HG02840 (cell line): ENCODE measurements around the gene CCM2.
A peak's percentile ranks its signal among the peaks of the same experiment; 100 is the strongest.

Experiments
- ATAC-seq: cut with Tn5 transposase; IDR thresholded peaks from one replicate; pipeline ENCODE4 v1.9.1; 2021; ENCODE audit warnings: mild to moderate bottlenecking, moderate library complexity, moderate number of reproducible peaks; ENCODE audit not compliant: unreplicated experiment, low FRiP score

The CCM2 gene

GRCh38 chr7:45089341-45089891 is 89.4 kb downstream of the CCM2 start:
- ATAC-seq = no peak

- no peak for ATAC-seq
Measured at GRCh38 chr7:45092100-45092930, 92.3 kb downstream of the CCM2 start.

- ATAC-seq = no peak
Measured at GRCh38 chr7:45092931-45093235, 92.9 kb downstream of the CCM2 start.

GRCh38 chr7:45098983-45099839 is 99.2 kb downstream of the CCM2 start:
- no peak for ATAC-seq

- no peak for ATAC-seq
Measured at GRCh38 chr7:45099891-45100760, 100.1 kb downstream of the CCM2 start.

- ATAC-seq = no peak
Measured at GRCh38 chr7:45100761-45101480, 100.9 kb downstream of the CCM2 start.

GRCh38 chr7:45101748-45102147 is 101.7 kb downstream of the CCM2 start:
- no peak for ATAC-seq

GRCh38 chr7:45102785-45103712 is 103.0 kb downstream of the CCM2 start:
- no peak for ATAC-seq

GRCh38 chr7:45103958-45104843 is 104.2 kb downstream of the CCM2 start:
- ATAC-seq = no peak

- no peak for ATAC-seq
Measured at GRCh38 chr7:45104844-45105587, 105.0 kb downstream of the CCM2 start.

GRCh38 chr7:45105588-45106188 is 105.7 kb downstream of the CCM2 start:
- no peak for ATAC-seq

- ATAC-seq = no peak
Measured at GRCh38 chr7:45106820-45107219, 106.8 kb downstream of the CCM2 start.

GRCh38 chr7:45107356-45107755 is 107.4 kb downstream of the CCM2 start:
- no peak for ATAC-seq

GRCh38 chr7:45108863-45109262 is 108.9 kb downstream of the CCM2 start:
- no peak for ATAC-seq

- ATAC-seq = peak; percentile 96
Measured at GRCh38 chr7:45111298-45112223, 111.6 kb downstream of the CCM2 start, which contains the start of gene TBRG4. TSS of gene TBRG4 (minus strand) at chr7:45111697. CDS start at chr7:45109237, 2,460 bp downstream.

GRCh38 chr7:45112648-45113047 is 112.6 kb downstream of the CCM2 start:
- no peak for ATAC-seq
